Activated gamma-delta T cell treated with Interleukin-2 at 50 U/mL for 16 hours (primary cell): ENCODE measurements around the gene CLEC20A.

ENCODE experiments used
- DNase-seq: peaks from one replicate; pipeline ENCODE4 v3.0.0-alpha.2; 2020

Gene CLEC20A

GRCh38 chr1:178467837-178468236 lies 28.9 kb downstream of the CLEC20A start:
- no peak for DNase-seq

GRCh38 chr1:178465011-178465410 lies 31.8 kb downstream of the CLEC20A start:
- no peak for DNase-seq

GRCh38 chr1:178464566-178464965 lies 32.2 kb downstream of the CLEC20A start:
- no peak for DNase-seq

- DNase-seq, result no peak
Observed at GRCh38 chr1:178464141-178464540, 32.6 kb downstream of the CLEC20A start.

- DNase-seq, result no peak
Observed at GRCh38 chr1:178461701-178462100, 35.1 kb downstream of the CLEC20A start.

- DNase-seq, result no peak
Observed at GRCh38 chr1:178461104-178461503, 35.7 kb downstream of the CLEC20A start.

- DNase-seq, result no peak
Observed at GRCh38 chr1:178458203-178458602, 38.6 kb downstream of the CLEC20A start.

- DNase-seq, result no peak
Observed at GRCh38 chr1:178457651-178458050, 39.1 kb downstream of the CLEC20A start.

- no peak for DNase-seq
Observed at GRCh38 chr1:178456472-178456871, 40.3 kb downstream of the CLEC20A start.

GRCh38 chr1:178452013-178452412 lies 44.8 kb downstream of the CLEC20A start:
- no peak for DNase-seq

- DNase-seq, result no peak
Observed at GRCh38 chr1:178451529-178451928, 45.2 kb downstream of the CLEC20A start.

- DNase-seq, result no peak
Observed at GRCh38 chr1:178450871-178451270, 45.9 kb downstream of the CLEC20A start.

GRCh38 chr1:178442925-178443324 lies 53.8 kb downstream of the CLEC20A start:
- DNase-seq, result no peak

GRCh38 chr1:178438432-178438831 lies 58.3 kb downstream of the CLEC20A start:
- no peak for DNase-seq

- no peak for DNase-seq
Observed at GRCh38 chr1:178436899-178437298, 59.9 kb downstream of the CLEC20A start.

- no peak for DNase-seq
Observed at GRCh38 chr1:178434899-178435435, 61.8 kb downstream of the CLEC20A start.

- no peak for DNase-seq
Observed at GRCh38 chr1:178434360-178434759, 62.4 kb downstream of the CLEC20A start.
